ENCODE measurements around the gene EYS. TPM values are rescaled to one million over a fixed set of nuclear protein-coding genes. Genes with fewer than 3 reads are reported as not detected.

EYS gene
- total and polyA plus RNA-seq, 2 of the 8 experiments (the other 6 are each of a cell fraction or from before 2014, with no cell fraction given), result 0.05 to 0.13 TPM

GRCh38 chr6:63929111-63929510, 1777.9 kb downstream of the EYS start:
- Histone ChIP-seq H4K8ac (ENCODE audit: extremely low read depth, insufficient read depth, low read length) (no peak overlapping the region), H3K56ac (replicated peaks; ENCODE audit: insufficient read length, low read depth, low read length) (no peak overlapping the region), H3K79me2 (ENCODE audit: control insufficient read depth in 1 of 2, insufficient read depth in 2 of 2, low read length in 2 of 2) (no peaks in the 10 kb centered on the region), H2BK15ac (ENCODE audit: low read length) (no peak overlapping the region), H2BK5ac (ENCODE audit: low read depth, low read length) (no peak overlapping the region), H4K5ac (ENCODE audit: insufficient read length, low read depth, low read length) (no peak overlapping the region), H3K9ac (replicated peaks in 1 of 4; ENCODE audit: extremely low read depth in 1 of 4, low read depth in 3 of 4, low read length in 3 of 4) (no peak overlapping the region), H3K23ac (ENCODE audit: insufficient read length) (no peak overlapping the region), H4K91ac (replicated peaks; ENCODE audit: insufficient read length, low read length) (no peak overlapping the region), H3K4ac (replicated peaks; ENCODE audit: insufficient read length, low read depth, low read length) (no peak overlapping the region), H2AK5ac (ENCODE audit: low read depth, low read length) (no peak overlapping the region), H2BK12ac (ENCODE audit: low read depth, low read length) (no peak overlapping the region), H3K36me3 (ENCODE audit: control insufficient read depth in 2 of 4, insufficient read depth in 4 of 4, low read length in 3 of 4) (no peaks in the 10 kb centered on the region), H3K14ac (ENCODE audit: insufficient read length) (no peak overlapping the region), H3K18ac (ENCODE audit: extremely low read depth, low read length) (no peak overlapping the region), H2BK20ac (ENCODE audit: low read length) (no peak overlapping the region), H3K79me1 (ENCODE audit: low read depth, low read length) (no peaks in the 10 kb centered on the region), H3K27me3 (replicated peaks in 1 of 4; ENCODE audit: control insufficient read depth in 3 of 4, extremely low read depth in 1 of 4, insufficient read depth in 3 of 4, low read length in 3 of 4) (no peaks in the 10 kb centered on the region), H2BK120ac (replicated peaks; ENCODE audit: low read depth, low read length) (no peak overlapping the region), H2AFZ (ENCODE audit: low read length) (no peak overlapping the region), H3K27ac (ENCODE audit: low read depth, low read length) (no peak overlapping the region), H3K4me1 (replicated peaks in 1 of 4; ENCODE audit: control insufficient read depth in 3 of 4, insufficient read depth in 4 of 4, low read length in 3 of 4) (no peaks in the 10 kb centered on the region), H3K9me3 (ENCODE audit: insufficient read depth in 2 of 2, low read depth in 1 of 2, low read length in 1 of 2) (no peaks in the 10 kb centered on the region), H3K23me2 (ENCODE audit: low read depth, low read length) (no peaks in the 10 kb centered on the region), H3K4me2 (ENCODE audit: insufficient read depth in 1 of 2, low read depth in 2 of 2, low read length in 2 of 2) (no peak overlapping the region), H3K4me3 (ENCODE audit: extremely low read depth in 1 of 4, insufficient read depth in 2 of 4, low read depth in 3 of 4, low read length in 4 of 4) (no peak overlapping the region), H4K20me1 (replicated peaks in 1 of 2; ENCODE audit: control insufficient read depth in 1 of 2, insufficient read depth in 2 of 2, low read length in 2 of 2) (no peaks in the 10 kb centered on the region)
- 91% methylated on average over 2 of the region's 2 CpGs; no CpG with 5 or more reads in 1 of the 2 experiments for WGBS, 2 experiments (ENCODE audit: extremely low coverage in 1 of 2, insufficient coverage in 1 of 2, insufficient read length in 1 of 2, insufficient replicate concordance in 2 of 2, low coverage in 1 of 2, low lambda C conversion rate in 2 of 2, missing lambda C conversion rate in 1 of 2)
- POLR2A ChIA-PET (ENCODE audit: partially characterized antibody), result no interaction called here
- CTCF ChIA-PET (ENCODE audit: partially characterized antibody), result no interaction called here
- no peak for TF ChIP-seq SP2 (IDR thresholded peaks at IDR 0.05; ENCODE audit: low read length)
- no peak for TF ChIP-seq CHD1 (IDR thresholded peaks at IDR 0.05; ENCODE audit: low read depth, low read length)
- no peak for TF ChIP-seq POLR2A (IDR thresholded peaks at IDR 0.05; ENCODE audit: control extremely low read depth in 1 of 2, low read depth in 2 of 2, low read length in 2 of 2)
- TF ChIP-seq, protein P1, sequence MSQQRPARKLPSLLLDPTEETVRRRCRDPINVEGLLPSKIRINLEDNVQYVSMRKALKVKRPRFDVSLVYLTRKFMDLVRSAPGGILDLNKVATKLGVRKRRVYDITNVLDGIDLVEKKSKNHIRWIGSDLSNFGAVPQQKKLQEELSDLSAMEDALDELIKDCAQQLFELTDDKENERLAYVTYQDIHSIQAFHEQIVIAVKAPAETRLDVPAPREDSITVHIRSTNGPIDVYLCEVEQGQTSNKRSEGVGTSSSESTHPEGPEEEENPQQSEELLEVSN (IDR thresholded peaks at IDR 0.05), result no peak
- no peak for TF ChIP-seq SIN3A (conservative IDR thresholded peaks at IDR 0.05 in 1 of 2, IDR thresholded peaks at IDR 0.05 in 1 of 2; ENCODE audit: low read depth in 1 of 2, low read length in 2 of 2)
- DNase-seq (ENCODE audit: low read depth in 1 of 2, low spot score in 2 of 2) (no peak), FAIRE-seq (no peak)

All from H1 (cell line).